ENCODE results near the gene OSBPL5. TPM values are rescaled to one million over a fixed set of nuclear protein-coding genes. Genes with fewer than 3 reads are reported as not detected.
A peak's percentile ranks its signal among the peaks of the same experiment; 100 is the strongest.

The OSBPL5 gene
- total and polyA plus RNA-seq, 9 of the 15 experiments (the other 6 are each of a cell fraction or from before 2014, with no cell fraction given): 0.06 to 14.8 (median 3.2) TPM

DNA sequence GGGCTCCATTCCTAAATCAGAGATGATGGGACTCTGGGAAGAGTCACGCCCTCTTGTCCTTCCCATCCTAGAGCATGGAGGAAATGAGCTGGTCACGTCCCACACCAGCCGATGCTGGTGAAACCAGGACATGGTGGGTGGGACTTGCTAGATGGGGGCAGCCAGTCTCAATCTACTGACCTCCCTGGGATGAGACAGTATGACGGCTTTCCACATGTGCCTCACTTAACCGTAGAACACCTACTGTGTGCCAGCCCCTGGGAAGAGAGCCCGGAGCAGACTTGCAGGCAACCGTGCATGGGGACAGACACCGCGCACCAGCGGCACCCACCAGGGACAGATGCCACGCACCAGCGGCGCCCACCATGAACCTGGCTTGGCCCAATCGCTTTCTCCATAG lies 3.8 kb downstream of the OSBPL5 start:
- peaks cover 23 to 79% of the 10 kb centered on the region in 2 experiments for H3K4me1 ChIP-seq (replicated peaks in 1 of 2; ENCODE audit: control insufficient read depth in 2 of 2, insufficient read depth in 2 of 2, low read length in 2 of 2)
- no peak overlapping the region for H3K27ac ChIP-seq (ENCODE audit: extremely low read depth, low read depth, low read length)
- no peak for FAIRE-seq
- ATAC-seq: no peak
- no peak overlapping the region for H3K4me3 ChIP-seq
- in situ Hi-C loops (cut with MboI) (no loop called here), intact Hi-C loops (cut with micrococcal nuclease) (loop anchor here (10.0 kb wide), 1 partner anchor 47 kb away; no protein-coding TSS in a partner anchor)
- no peaks in the 10 kb centered on the region for H3K36me3 ChIP-seq (ENCODE audit: control insufficient read depth, insufficient read depth, low read length)
- 91% methylated on average over 14 of the region's 14 CpGs for WGBS (ENCODE audit: insufficient coverage, low coverage, missing lambda C conversion rate)
- no peak overlapping the region for H3K9ac ChIP-seq (ENCODE audit: insufficient read depth in 1 of 2, low read depth in 2 of 2, low read length in 2 of 2)
- ChIA-PET CTCF (ENCODE audit: low intra/inter-chr PET ratio) (no interaction called here), POLR2A (no interaction called here)
- H3K4me2 ChIP-seq (ENCODE audit: insufficient read depth, low read length): no peak overlapping the region
- H2AFZ ChIP-seq (ENCODE audit: low read depth, low read length): no peak overlapping the region
- DNase-seq (ENCODE audit: extremely low read depth in 1 of 4, low spot score in 3 of 4): no peak
- peaks cover 33% of the 10 kb centered on the region for H4K20me1 ChIP-seq (replicated peaks; ENCODE audit: control insufficient read depth, insufficient read depth, low read length)
- H3K79me2 ChIP-seq (ENCODE audit: control insufficient read depth, insufficient read depth, low read length): peaks cover 32% of the 10 kb centered on the region
- peaks cover 7% of the 10 kb centered on the region for H3K9me1 ChIP-seq (ENCODE audit: control insufficient read depth, insufficient read depth, low read length)
- no peaks in the 10 kb centered on the region for H3K9me3 ChIP-seq (replicated peaks; ENCODE audit: control insufficient read depth, insufficient read depth, low read depth, low read length)
- H3K27me3 ChIP-seq (ENCODE audit: control insufficient read depth in 2 of 2, insufficient read depth in 2 of 2, low read length in 2 of 2): no peaks in the 10 kb centered on the region
- no peak for TF ChIP-seq BCOR (IDR thresholded peaks at IDR 0.05)
- no peak for TF ChIP-seq BRD9 (IDR thresholded peaks at IDR 0.05; ENCODE audit: low read depth, partially characterized antibody)
- no peak for TF ChIP-seq ZNF551 (CRISPR knock-in tag; IDR thresholded peaks at IDR 0.05)
- no peak for TF ChIP-seq ZBTB40 (IDR thresholded peaks at IDR 0.05)
- TF ChIP-seq ZBTB40 (CRISPR knock-in tag; IDR thresholded peaks at IDR 0.05): no peak
- no peak for TF ChIP-seq ZNF57 (CRISPR knock-in tag; IDR thresholded peaks at IDR 0.05)
- no peak for TF ChIP-seq GABPB1 (CRISPR knock-in tag; IDR thresholded peaks at IDR 0.05)
- TF ChIP-seq ZKSCAN1 (IDR thresholded peaks at IDR 0.05; ENCODE audit: low read depth, low read length): peak; percentile 88
- TF ChIP-seq GABPA (tag; conservative IDR thresholded peaks at IDR 0.05; ENCODE audit: low read depth): no peak
- no peak for TF ChIP-seq HDAC3 (IDR thresholded peaks at IDR 0.05; ENCODE audit: borderline replicate concordance, partially characterized antibody)
- no TSS peak for BruUV-seq (replicated peaks)
